GM12878 (cell line): ENCODE results near the gene SYNM.

Source experiments
- CEBPB ChIP-seq, 2 experiments: fragments of 150-350 bp in 1 of 2; IDR thresholded peaks; 2 replicates each; pipeline ENCODE4 v1.6.1; 2012 to 2014; ENCODE audit warnings: low read depth in 2 of 2, low read length in 2 of 2, borderline replicate concordance in 1 of 2, inconsistent platforms in 1 of 2
- CTCF ChIP-seq, 3 experiments: IDR thresholded peaks in 2 of 3; conservative IDR thresholded peaks in 1 of 3; 2 replicates each; pipeline ENCODE4 v1.5.1; 2011; ENCODE audit warnings: low read depth in 3 of 3, low read length in 3 of 3, mild to moderate bottlenecking in 3 of 3, control low read depth in 2 of 3, moderate library complexity in 2 of 3, inconsistent platforms in 1 of 3, mixed read lengths in 1 of 3; ENCODE audit not compliant: control insufficient read depth in 2 of 3, insufficient read depth in 1 of 3; ENCODE audit errors: extremely low read depth in 1 of 3
- MTA3 ChIP-seq: IDR thresholded peaks from 2 replicates; pipeline ENCODE4 v1.6.1; 2012; ENCODE audit warnings: low read length, inconsistent platforms, borderline replicate concordance
- POLR2AphosphoS2 ChIP-seq: IDR thresholded peaks from 2 replicates; pipeline ENCODE4 v1.6.1; 2011; ENCODE audit warnings: low read depth, mild to moderate bottlenecking, low read length, improper control_type of control experiment, moderate library complexity
- POLR2AphosphoS5 ChIP-seq: IDR thresholded peaks from 2 replicates; pipeline ENCODE4 v1.6.1; 2011; ENCODE audit warnings: mild to moderate bottlenecking, low read length, inconsistent platforms
- SMC3 ChIP-seq: IDR thresholded peaks from 2 replicates; pipeline ENCODE4 v1.6.1; 2011; ENCODE audit warnings: low read length, improper control_type of control experiment, borderline replicate concordance
- SUZ12 ChIP-seq: fragments of 200-600 bp; sonication (generic); IDR thresholded peaks from one replicate; pipeline ENCODE4 v1.6.1; 2018; ENCODE audit warnings: antibody characterized with exemption, mild to moderate bottlenecking; ENCODE audit not compliant: unreplicated experiment

DNA sequence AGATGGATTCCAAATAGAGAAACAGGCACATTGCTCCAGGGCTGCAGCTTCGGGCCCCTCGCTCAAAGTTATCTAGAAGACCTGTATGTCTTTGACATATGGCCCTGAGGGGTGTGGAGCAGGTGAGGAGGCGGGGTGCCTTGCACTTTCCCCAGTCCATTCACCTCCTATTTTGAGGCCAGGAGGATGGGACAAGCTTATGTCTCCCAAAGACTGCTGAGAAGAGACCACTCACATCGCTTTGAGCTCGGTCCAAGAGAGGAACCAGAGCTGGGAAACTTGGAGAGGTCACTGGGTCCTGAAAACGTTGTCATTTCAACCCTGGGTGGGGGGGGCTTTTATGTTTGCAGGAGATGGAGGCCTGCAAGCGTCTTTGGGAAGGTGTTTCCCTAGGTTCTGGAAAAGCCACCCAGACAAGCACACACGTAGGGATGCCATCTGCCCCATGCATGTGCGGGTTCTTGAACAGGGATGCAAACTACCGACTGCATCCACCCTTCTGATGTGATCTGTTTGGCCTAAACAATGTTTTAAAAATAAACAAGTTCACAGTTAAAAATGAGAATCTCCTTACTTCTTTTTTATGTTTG is 33.7 kb upstream of the SYNM start:
- TF ChIP-seq SMC3 (no peak), MTA3 (no peak), POLR2AphosphoS5 (no peak), SUZ12 (no peak), CTCF (IDR thresholded peaks at IDR 0.05 in 2 of 3, conservative IDR thresholded peaks at IDR 0.05 in 1 of 3; ENCODE audit: control insufficient read depth in 2 of 3, extremely low read depth in 1 of 3, insufficient read depth in 1 of 3, low read depth in 3 of 3, low read length in 3 of 3) (no peak), CEBPB (IDR thresholded peaks at IDR 0.05; ENCODE audit: borderline replicate concordance in 1 of 2, low read depth in 2 of 2, low read length in 2 of 2) (no peak), POLR2AphosphoS2 (no peak)
